H1 (cell line): Measurements from ENCODE around the gene TMEM45B.

ENCODE experiments used
- ASH2L ChIP-seq: fragments of 200-600, 300-600 bp; sonication (generic); IDR thresholded peaks from one replicate; pipeline ENCODE4 v1.7.1; 2017; ENCODE audit warnings: low read length
- CBX8 ChIP-seq: fragments of 300-800, 300-1000 bp; sonication (generic); IDR thresholded peaks from 2 replicates; pipeline ENCODE4 v1.7.1; 2016; ENCODE audit warnings: low read depth, low read length, borderline replicate concordance
- EZH2 ChIP-seq: fragments of 200-600 bp; sonication (generic); IDR thresholded peaks from 2 replicates; pipeline ENCODE4 v1.7.1; 2012; ENCODE audit warnings: low read depth, mild to moderate bottlenecking, moderate library complexity, low read length, inconsistent platforms; ENCODE audit not compliant: severe bottlenecking
- GABPA ChIP-seq: IDR thresholded peaks from 2 replicates; pipeline ENCODE4 v1.6.1; 2011; ENCODE audit warnings: mild to moderate bottlenecking, low read length, moderate library complexity, borderline replicate concordance; ENCODE audit not compliant: insufficient read depth
- JUND ChIP-seq: IDR thresholded peaks from 2 replicates; pipeline ENCODE4 v1.6.1; 2011; ENCODE audit warnings: mild to moderate bottlenecking, improper control_type of control experiment, low read length
- KDM1A ChIP-seq: fragments of 200-600, 300-600 bp; sonication (generic); IDR thresholded peaks from 2 replicates; pipeline ENCODE4 v1.7.1; 2016; ENCODE audit warnings: mild to moderate bottlenecking, low read length, borderline replicate concordance
- NRF1 ChIP-seq: IDR thresholded peaks from 2 replicates; pipeline ENCODE4 v1.6.1; 2011; ENCODE audit warnings: mild to moderate bottlenecking, low read depth, low read length, improper control_type of control experiment
- POLR2A ChIP-seq, 2 experiments: IDR thresholded peaks; 1 replicate in 1 of 2; 2 replicates in 1 of 2; pipeline ENCODE4 v1.6.1; 2011; ENCODE audit warnings: low read depth in 2 of 2, low read length in 2 of 2, mild to moderate bottlenecking in 2 of 2; ENCODE audit errors: control extremely low read depth in 1 of 2
- SP1 ChIP-seq: IDR thresholded peaks from 2 replicates; pipeline ENCODE4 v1.6.1; 2011; ENCODE audit warnings: low read depth, low read length
- SRF ChIP-seq: IDR thresholded peaks from 2 replicates; pipeline ENCODE4 v1.6.1; 2011; ENCODE audit warnings: mild to moderate bottlenecking, low read depth, low read length, moderate library complexity
- TAF1 ChIP-seq: IDR thresholded peaks from 2 replicates; pipeline ENCODE4 v1.6.1; 2011; ENCODE audit warnings: mild to moderate bottlenecking, low read depth, low read length
- TF ChIP-seq, protein P1 (sequence below), 3 experiments: IDR thresholded peaks; 1 replicate in 2 of 3; 2 replicates in 1 of 3; pipeline versions ENCODE4 v1.5.1 to v1.6.1; 2011; ENCODE audit warnings: low read length in 3 of 3, mild to moderate bottlenecking in 3 of 3, inconsistent platforms in 2 of 3, low read depth in 1 of 3, moderate library complexity in 1 of 3; ENCODE audit not compliant: insufficient read depth in 1 of 3; ENCODE audit errors: control extremely low read depth in 1 of 3

DNA sequence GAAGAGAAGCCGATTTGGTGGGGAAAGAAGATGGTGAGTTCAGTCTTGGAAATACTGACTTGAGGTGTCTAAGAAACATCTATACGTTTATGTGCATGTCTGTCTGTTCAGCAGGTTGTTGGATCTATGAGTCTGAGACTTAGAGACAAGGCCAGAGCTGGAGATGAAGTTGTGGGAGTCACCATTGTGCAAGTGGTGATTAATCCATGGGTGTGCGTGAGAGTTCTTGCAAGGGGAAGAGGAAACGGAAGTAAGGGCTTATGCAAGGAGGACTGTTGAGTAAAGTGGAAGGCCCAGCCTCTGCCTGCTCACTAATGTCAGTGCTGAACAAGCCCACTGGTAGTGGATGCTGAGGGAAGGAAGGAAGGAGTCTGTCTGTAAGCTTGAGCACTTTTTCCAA lies 9.7 kb downstream of the TMEM45B start:
- TF ChIP-seq CBX8 = no peak
- no peak for TF ChIP-seq POLR2A (IDR thresholded peaks at IDR 0.05; ENCODE audit: control extremely low read depth in 1 of 2, low read depth in 2 of 2, low read length in 2 of 2)
- TF ChIP-seq TAF1 = no peak
- TF ChIP-seq SP1 = no peak
- TF ChIP-seq SRF = no peak
- no peak for TF ChIP-seq NRF1
- no peak for TF ChIP-seq EZH2
- TF ChIP-seq, protein P1, sequence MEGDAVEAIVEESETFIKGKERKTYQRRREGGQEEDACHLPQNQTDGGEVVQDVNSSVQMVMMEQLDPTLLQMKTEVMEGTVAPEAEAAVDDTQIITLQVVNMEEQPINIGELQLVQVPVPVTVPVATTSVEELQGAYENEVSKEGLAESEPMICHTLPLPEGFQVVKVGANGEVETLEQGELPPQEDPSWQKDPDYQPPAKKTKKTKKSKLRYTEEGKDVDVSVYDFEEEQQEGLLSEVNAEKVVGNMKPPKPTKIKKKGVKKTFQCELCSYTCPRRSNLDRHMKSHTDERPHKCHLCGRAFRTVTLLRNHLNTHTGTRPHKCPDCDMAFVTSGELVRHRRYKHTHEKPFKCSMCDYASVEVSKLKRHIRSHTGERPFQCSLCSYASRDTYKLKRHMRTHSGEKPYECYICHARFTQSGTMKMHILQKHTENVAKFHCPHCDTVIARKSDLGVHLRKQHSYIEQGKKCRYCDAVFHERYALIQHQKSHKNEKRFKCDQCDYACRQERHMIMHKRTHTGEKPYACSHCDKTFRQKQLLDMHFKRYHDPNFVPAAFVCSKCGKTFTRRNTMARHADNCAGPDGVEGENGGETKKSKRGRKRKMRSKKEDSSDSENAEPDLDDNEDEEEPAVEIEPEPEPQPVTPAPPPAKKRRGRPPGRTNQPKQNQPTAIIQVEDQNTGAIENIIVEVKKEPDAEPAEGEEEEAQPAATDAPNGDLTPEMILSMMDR (IDR thresholded peaks at IDR 0.05; ENCODE audit: control extremely low read depth in 1 of 3, insufficient read depth in 1 of 3, low read depth in 1 of 3, low read length in 3 of 3) = no peak
- TF ChIP-seq GABPA = no peak
- TF ChIP-seq KDM1A = no peak
- no peak for TF ChIP-seq ASH2L
- no peak for TF ChIP-seq JUND
